GM19467 (cell line): ENCODE data around the gene FXYD2.
"Not testable (repeated sequence)": the region's sequence is repeated elsewhere in the genome, so short reads cannot be mapped to it uniquely, and the experiment has no call there.

Experiments
- ATAC-seq: cut with Tn5 transposase; IDR thresholded peaks from one replicate; pipeline ENCODE4 v1.9.1; 2021; ENCODE audit warnings: mild to moderate bottlenecking, moderate library complexity; ENCODE audit not compliant: unreplicated experiment

FXYD2 gene

DNA sequence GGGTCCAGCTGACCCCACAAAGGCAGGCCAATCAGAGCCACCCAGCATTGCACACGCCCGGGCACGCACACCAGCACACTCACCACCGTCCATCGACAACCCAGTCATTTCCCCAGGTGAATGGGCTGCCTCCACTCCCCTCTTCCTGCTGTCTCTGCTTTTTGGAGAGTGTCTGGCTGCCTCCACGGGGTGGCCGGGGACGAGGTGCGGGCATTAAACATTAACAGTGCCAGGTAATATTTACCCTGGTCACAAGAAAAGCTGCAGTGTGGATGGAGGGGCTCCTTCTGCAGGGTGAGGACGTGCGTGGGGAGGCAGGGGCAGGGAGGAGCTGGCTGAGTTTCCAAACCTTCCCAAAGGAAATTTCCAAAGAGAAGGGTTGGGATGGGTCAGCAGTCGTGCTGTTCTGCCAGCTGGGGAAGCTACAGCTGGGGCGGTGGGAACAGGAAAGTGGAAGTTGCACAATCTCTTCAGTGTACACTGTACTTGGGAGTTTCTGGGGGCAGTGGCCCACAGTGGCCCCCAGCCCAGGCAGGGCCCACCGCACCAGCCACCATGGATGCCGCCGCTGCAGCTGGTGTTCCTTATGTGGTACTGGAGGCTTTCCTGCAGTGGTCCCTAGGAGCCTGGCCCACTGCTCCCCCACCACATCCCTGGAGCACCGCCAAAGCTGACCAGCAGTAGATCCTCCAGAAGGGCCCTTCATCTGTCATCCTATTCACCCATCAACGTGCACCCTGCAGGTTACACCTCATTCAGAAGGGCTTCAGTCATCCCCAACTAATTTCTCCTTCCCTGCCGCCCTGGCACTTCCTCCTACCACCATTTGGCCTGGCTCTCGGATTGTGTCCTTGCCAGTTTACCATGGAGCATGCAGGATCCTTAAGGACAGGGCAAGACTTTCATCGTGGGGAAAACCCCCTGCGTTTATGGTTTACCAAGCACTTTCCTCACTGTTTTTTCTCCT, at the start of gene FXYD2:
TSS of gene FXYD2 (minus strand) at position 174 of the 967 bp plus-strand sequence. CDS start at position 108, 66 bp downstream.
- no peak for ATAC-seq

- ATAC-seq, result no peak
Measured at GRCh38 chr11:117873828-117874125, 49.2 kb upstream of the FXYD2 start.

GRCh38 chr11:117872975-117873827, 48.7 kb upstream of the FXYD2 start:
- ATAC-seq, result no peak

DNA sequence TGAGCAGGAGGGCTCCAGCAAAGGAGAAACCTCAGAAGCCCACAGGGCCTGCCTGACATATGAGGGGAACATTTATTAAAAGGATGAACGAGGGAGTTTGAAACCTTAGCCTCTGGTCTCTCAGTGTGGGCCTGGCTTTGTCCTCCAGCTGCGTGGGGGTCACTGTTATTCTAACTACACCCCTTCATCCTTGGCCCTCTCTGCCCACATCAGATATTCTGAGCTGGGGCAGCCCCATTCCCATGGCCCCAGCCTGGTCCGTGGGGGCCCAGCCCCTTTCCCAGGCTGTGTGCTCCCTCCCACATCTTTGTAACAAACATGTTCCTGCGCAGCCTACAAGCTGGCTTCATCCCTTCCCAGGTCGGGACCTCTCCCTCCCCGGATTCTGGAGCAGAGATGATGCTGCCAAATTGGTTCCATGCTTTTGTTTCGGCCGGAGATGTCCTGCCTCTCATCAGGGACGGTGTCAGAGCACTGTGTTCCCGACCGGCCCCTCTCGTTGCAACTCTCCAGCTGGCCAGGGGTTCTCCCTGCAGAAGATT, 47.9 kb upstream of the FXYD2 start:
- ATAC-seq, result no peak

- ATAC-seq, result no peak
Measured at GRCh38 chr11:117871784-117872183, 47.2 kb upstream of the FXYD2 start.

DNA sequence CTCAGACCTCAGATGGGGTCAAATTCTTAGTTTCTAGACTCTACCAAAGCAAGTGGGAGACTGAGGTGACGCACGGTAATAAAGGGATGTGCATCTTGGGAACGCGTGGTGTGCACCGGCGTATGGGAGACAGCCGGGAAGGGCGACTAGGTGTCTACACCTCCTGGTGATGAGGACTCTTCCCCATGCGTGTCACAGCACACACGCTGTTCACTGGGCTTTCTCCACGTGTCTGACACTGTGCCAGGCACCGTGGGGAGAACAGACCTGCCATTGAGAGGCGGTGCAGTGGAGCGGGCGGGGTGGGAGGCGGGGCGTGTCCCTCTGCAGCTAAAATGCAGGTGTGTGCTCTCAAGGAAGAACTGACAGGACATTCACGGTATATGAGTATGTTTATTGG, 46.6 kb upstream of the FXYD2 start:
- ATAC-seq, result no peak

GRCh38 chr11:117870103-117870952, 45.8 kb upstream of the FXYD2 start:
- no peak for ATAC-seq

GRCh38 chr11:117869604-117870003, 45.1 kb upstream of the FXYD2 start:
- ATAC-seq, result no peak

DNA sequence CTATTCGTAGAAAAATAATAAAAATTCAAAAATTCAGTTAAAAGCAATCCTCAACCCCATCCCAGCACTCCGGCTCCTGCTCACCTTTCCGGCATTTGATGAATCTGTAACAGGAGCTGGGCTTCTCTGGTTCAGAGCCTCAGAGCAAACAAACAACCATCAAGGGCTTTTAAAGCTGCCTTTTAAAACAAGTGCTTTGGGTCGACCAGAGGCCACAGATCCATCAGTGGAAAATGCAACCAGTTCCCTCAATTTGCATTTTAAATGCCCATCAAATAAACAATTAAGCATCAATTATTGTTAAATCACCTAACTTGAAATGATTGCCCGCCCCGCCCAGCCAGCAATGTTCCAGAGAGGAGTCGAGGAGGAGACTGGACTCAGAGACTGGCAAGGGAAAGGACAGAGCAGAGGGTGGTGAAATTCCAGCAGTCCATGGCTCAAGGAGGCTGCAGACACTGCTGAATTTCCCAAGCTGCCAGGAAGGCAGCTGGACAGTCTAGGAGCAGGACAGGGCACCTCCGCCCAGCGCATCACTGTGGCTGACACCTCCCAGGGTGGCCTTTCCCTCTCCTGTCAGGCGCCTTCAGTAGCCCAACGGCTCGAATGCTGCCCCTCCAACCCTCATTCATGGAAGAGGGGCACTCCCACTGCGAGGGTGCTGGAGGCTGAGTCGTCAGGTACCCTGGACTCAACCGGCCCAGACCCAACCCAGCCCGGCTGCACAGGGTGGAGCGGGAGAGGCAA, 44.4 kb upstream of the FXYD2 start:
- ATAC-seq, result no peak

- ATAC-seq, result no peak
Measured at GRCh38 chr11:117868088-117868487, 43.5 kb upstream of the FXYD2 start.

DNA sequence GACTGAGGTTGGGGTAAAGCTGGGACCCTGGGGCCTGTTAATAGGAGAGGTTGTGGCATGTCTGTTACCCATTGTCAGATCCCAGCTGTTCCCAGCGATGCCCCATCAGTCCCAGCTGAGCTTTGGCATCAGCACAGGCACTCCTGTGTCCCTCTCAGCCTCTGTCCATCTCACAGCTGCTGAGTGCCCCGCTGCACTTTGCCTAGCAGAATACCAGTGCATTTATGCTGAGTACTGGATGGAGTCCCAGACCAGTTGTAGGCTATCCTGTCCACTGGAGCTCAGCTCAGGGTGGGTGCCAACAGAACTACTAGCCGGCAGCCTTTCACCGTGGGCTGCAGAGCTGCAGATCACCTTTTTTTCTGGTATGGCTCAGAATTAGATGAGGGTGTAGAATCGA, 42.0 kb upstream of the FXYD2 start:
- ATAC-seq, result no peak

- ATAC-seq, result not testable (repeated sequence)
Measured at GRCh38 chr11:117865546-117865945, 41.0 kb upstream of the FXYD2 start.

DNA sequence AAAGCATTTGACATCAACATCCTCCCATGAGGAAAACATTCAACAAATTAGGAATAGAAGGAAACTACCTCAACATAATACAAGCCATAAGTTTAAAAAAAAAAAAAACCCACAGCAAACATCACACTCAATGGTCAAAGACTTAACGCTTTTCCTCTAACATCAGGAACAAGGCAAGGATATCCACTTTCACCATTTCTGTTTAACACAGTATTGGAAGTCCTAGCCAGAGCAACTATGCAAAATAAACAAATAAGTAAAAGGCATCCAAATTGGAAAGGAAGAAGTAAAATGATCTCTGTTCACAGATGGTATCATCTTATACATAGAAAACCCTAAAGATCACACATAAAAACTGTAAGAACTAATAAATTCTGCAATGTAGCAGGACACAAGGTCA, 38.8 kb upstream of the FXYD2 start:
- no peak for ATAC-seq

DNA sequence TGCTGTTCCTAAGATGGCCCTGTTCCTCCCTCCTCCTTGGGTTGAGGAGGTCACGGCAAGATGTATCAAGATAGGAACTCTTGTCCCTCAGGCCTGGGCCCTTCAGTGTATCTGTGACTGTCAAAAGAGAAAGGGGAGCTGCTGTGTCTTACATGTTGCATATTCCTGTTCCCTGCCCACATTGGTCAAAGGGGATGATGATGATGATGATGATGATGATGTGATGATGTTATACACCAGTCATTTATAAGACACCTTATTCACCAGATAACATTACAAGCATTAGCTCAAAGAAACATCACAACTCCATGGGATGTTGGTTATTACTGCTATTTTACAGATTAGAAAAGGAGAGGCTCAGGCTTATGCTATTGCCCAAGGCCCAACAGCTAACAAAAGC, 38.2 kb upstream of the FXYD2 start:
- no peak for ATAC-seq

GRCh38 chr11:117862019-117862725, 37.6 kb upstream of the FXYD2 start:
- no peak for ATAC-seq

GRCh38 chr11:117861151-117862018, 36.8 kb upstream of the FXYD2 start:
- no peak for ATAC-seq

DNA sequence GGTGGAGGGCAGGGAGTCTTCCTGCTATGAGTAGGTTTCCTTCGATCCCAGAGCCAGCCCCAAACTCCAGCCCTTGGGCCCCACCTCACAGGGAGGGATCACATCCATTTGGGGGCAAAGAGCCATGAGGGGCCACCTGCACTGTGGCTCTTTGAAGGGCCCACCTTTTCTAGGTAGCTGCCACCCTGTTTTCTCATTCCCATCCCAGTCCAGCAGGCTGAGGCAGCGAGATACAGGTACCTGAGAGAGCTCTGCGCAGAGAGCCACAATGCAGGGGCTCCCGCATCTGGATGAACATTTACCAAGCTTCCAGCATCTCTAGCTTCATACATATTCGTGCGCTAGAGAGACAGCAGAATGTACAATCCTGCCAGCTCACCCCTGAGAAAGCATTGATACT, 35.6 kb upstream of the FXYD2 start:
- ATAC-seq, result no peak

DNA sequence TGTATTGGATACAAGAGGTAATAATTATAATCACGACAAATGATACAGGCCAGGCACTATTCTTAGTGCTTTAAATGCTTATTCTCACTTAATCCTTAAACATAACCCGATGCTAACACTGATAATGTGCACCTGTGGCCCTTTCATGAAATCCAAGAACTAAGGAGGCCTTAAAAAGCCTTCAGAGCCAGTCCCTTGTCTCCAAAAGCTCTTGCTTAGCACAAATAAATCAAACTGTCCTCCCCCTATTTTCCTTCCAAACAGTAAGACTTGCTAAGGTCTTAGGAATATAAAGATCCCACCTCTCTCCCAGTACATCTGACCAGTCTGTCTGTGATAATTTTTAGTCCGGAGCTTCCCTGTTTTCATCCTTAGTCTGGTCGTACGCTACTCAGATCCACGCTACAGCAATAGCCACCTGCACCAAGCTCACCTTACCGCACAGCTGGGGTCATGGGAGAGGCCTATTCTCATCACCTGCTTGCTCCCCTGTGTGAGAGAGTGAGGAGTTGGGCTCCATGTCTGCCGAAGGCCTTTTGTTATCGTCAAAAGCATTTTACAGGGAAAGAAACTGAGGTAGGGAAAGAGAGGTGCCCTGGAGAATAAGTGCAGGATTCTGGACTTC, 35.1 kb upstream of the FXYD2 start:
- no peak for ATAC-seq
